ENCODE data around the gene SMIM14.

GRCh38 chr4:39502019-39502663, 136.5 kb downstream of the SMIM14 start:
- TF ChIP-seq CTCF (conservative IDR thresholded peaks at IDR 0.05 in 1 of 2, IDR thresholded peaks at IDR 0.05 in 1 of 2; ENCODE audit: low read depth in 1 of 2, low read length in 2 of 2) (no peak), EZH2 (IDR thresholded peaks at IDR 0.05; ENCODE audit: low read length, missing control alignments) (no peak)
